Chondrocyte (in vitro differentiated cells): ENCODE measurements around the gene LMX1A. TPM values are rescaled to one million over a fixed set of nuclear protein-coding genes. Genes with fewer than 3 reads are reported as not detected.

Experiments
- DNase-seq: peaks from one replicate; pipeline ENCODE4 v3.0.0; 2021; ENCODE audit warnings: mixed read lengths, low spot score
- H3K27ac Mint-ChIP-seq: one replicate; pipeline ENCODE4 v1.8.0; 2021; ENCODE audit warnings: mild to moderate bottlenecking, moderate library complexity, mixed read lengths; ENCODE audit not compliant: unreplicated experiment
- H3K27me3 Mint-ChIP-seq: 2 replicates; pipeline ENCODE4 v1.8.0; 2021; ENCODE audit warnings: low read depth, mixed read lengths
- H3K36me3 Mint-ChIP-seq: 2 replicates; pipeline ENCODE4 v1.8.0; 2021; ENCODE audit warnings: low read depth, mixed read lengths
- H3K4me1 Mint-ChIP-seq: 2 replicates; pipeline ENCODE4 v1.8.0; 2021; ENCODE audit warnings: low read depth, mild to moderate bottlenecking, mixed read lengths
- H3K4me3 Mint-ChIP-seq: one replicate; pipeline ENCODE4 v1.8.0; 2021; ENCODE audit warnings: mild to moderate bottlenecking, moderate library complexity, mixed read lengths; ENCODE audit not compliant: unreplicated experiment
- H3K9me3 Mint-ChIP-seq: 2 replicates; pipeline ENCODE4 v1.8.0; 2021; ENCODE audit warnings: low read depth, mixed read lengths
- CTCF ChIP-seq: fragments of 200-600 bp; sonication (generic); IDR thresholded peaks from 2 replicates; pipeline ENCODE4 v1.5.0; 2021; ENCODE audit warnings: antibody characterized with exemption, mild to moderate bottlenecking, moderate library complexity
- total RNA-seq: library from RNA; stranded (reverse); gene quantifications from 3 replicates; pipeline ENCODE4 v1.2.1, GENCODE V29; 2021

Gene LMX1A
- total RNA-seq, 1 donor from 2014 or later: not detected

- Mint-ChIP-seq H3K27me3 (peaks cover 17% of the 10 kb centered on the region), H3K4me1 (no peaks in the 10 kb centered on the region), H3K27ac (no peak overlapping the region), H3K9me3 (peaks cover 4% of the 10 kb centered on the region), H3K4me3 (no peak overlapping the region), H3K36me3 (no peaks in the 10 kb centered on the region)
- DNase-seq: no peak
- TF ChIP-seq CTCF: no peak
These were observed 43.9 kb downstream of the LMX1A start for GRCh38 chr1:165312591-165312990.

GRCh38 chr1:165306543-165307434 lies 49.7 kb downstream of the LMX1A start:
- H3K4me1 Mint-ChIP-seq: no peaks in the 10 kb centered on the region
- H3K27ac Mint-ChIP-seq: no peak overlapping the region
- H3K36me3 Mint-ChIP-seq: no peaks in the 10 kb centered on the region
- no peak for DNase-seq
- peaks cover 2% of the 10 kb centered on the region for H3K9me3 Mint-ChIP-seq
- TF ChIP-seq CTCF: no peak
- peaks cover 4% of the 10 kb centered on the region for H3K27me3 Mint-ChIP-seq
- H3K4me3 Mint-ChIP-seq: no peak overlapping the region

- no peak for DNase-seq
- Mint-ChIP-seq H3K36me3 (no peaks in the 10 kb centered on the region), H3K27me3 (peaks cover 7% of the 10 kb centered on the region), H3K27ac (no peak overlapping the region), H3K4me3 (no peak overlapping the region), H3K4me1 (no peaks in the 10 kb centered on the region), H3K9me3 (peaks cover 2% of the 10 kb centered on the region)
- TF ChIP-seq CTCF: no peak
These were observed 53.1 kb downstream of the LMX1A start for GRCh38 chr1:165303386-165303785.

- Mint-ChIP-seq H3K27ac (no peak overlapping the region), H3K9me3 (no peaks in the 10 kb centered on the region), H3K36me3 (no peaks in the 10 kb centered on the region), H3K4me1 (no peaks in the 10 kb centered on the region), H3K27me3 (peaks cover 11% of the 10 kb centered on the region), H3K4me3 (no peak overlapping the region)
- no peak for DNase-seq
- no peak for TF ChIP-seq CTCF
These were observed 56.1 kb downstream of the LMX1A start for GRCh38 chr1:165300400-165300903.

- Mint-ChIP-seq H3K27ac (no peak overlapping the region), H3K4me3 (no peak overlapping the region), H3K36me3 (no peaks in the 10 kb centered on the region), H3K4me1 (no peaks in the 10 kb centered on the region), H3K27me3 (peaks cover 11% of the 10 kb centered on the region), H3K9me3 (no peaks in the 10 kb centered on the region)
- DNase-seq: no peak
- no peak for TF ChIP-seq CTCF
These were observed 58.2 kb downstream of the LMX1A start for GRCh38 chr1:165298203-165298820.
